CD14-positive monocyte (primary cell): Measurements from ENCODE around the gene LHCGR. TPM values are rescaled to one million over a fixed set of nuclear protein-coding genes. Genes with fewer than 3 reads are reported as not detected.
"Not testable (repeated sequence)": the region's sequence is repeated elsewhere in the genome, so short reads cannot be mapped to it uniquely, and the experiment has no call there.

Experiments used
- DNase-seq, 3 donors: peaks; one replicate each; pipeline ENCODE4 v3.0.0-alpha.2; 2011 to 2022
- H2AFZ ChIP-seq: 2 replicates; pipeline ENCODE4 v1.6.0; 2012; ENCODE audit warnings: mild to moderate bottlenecking, low read depth, low read length, inconsistent platforms; ENCODE audit not compliant: insufficient read depth, poor library complexity, severe bottlenecking
- H3K27ac ChIP-seq, 2 donors: 1 replicate in 1 of 2; 2 replicates in 1 of 2; pipeline ENCODE4 v1.5.1; 2012 to 2013; ENCODE audit warnings: low read length in 2 of 2, control low read depth in 1 of 2, inconsistent platforms in 1 of 2, low read depth in 1 of 2, mild to moderate bottlenecking in 1 of 2
- H3K27me3 ChIP-seq, 2 donors: one replicate each; pipeline versions ENCODE4 v1.6.0 to v1.6.1; 2011 to 2013; ENCODE audit warnings: low read length in 2 of 2; ENCODE audit not compliant: control insufficient read depth in 2 of 2, insufficient read depth in 2 of 2
- H3K36me3 ChIP-seq, 2 donors: replicated peaks in 1 of 2; 1 replicate in 1 of 2; 2 replicates in 1 of 2; pipeline versions ENCODE4 v1.5.1 to v1.6.1; 2012 to 2013; ENCODE audit warnings: low read length in 2 of 2, control low read depth in 1 of 2, inconsistent platforms in 1 of 2, mild to moderate bottlenecking in 1 of 2; ENCODE audit not compliant: insufficient read depth in 2 of 2, control insufficient read depth in 1 of 2
- H3K4me1 ChIP-seq, 2 donors: 1 replicate in 1 of 2; 2 replicates in 1 of 2; pipeline versions ENCODE4 v1.5.1 to v1.6.1; 2012 to 2013; ENCODE audit warnings: low read length in 2 of 2, control low read depth in 1 of 2, inconsistent platforms in 1 of 2, mild to moderate bottlenecking in 1 of 2, moderate library complexity in 1 of 2; ENCODE audit not compliant: insufficient read depth in 2 of 2, control insufficient read depth in 1 of 2
- H3K4me2 ChIP-seq: replicated peaks from 2 replicates; pipeline ENCODE3; 2012; ENCODE audit warnings: low read length, moderate library complexity, mild to moderate bottlenecking; ENCODE audit not compliant: poor library complexity, severe bottlenecking; ENCODE audit errors: extremely low read depth
- H3K4me3 ChIP-seq, 3 experiments: fragments of 200-600 bp in 1 of 3; sonication (generic) in 1 of 3; replicated peaks in 1 of 3; 1 replicate in 2 of 3; 2 replicates in 1 of 3; pipeline ENCODE4 v1.5.1; 2011 to 2013; ENCODE audit warnings: low read length in 3 of 3, mild to moderate bottlenecking in 3 of 3, control low read depth in 2 of 3, low read depth in 2 of 3, inconsistent platforms in 1 of 3, moderate library complexity in 1 of 3
- H3K79me2 ChIP-seq: 2 replicates; pipeline ENCODE4 v1.6.0; 2012; ENCODE audit warnings: mild to moderate bottlenecking, control low read depth, inconsistent platforms, low read length, moderate library complexity; ENCODE audit not compliant: insufficient read depth
- H3K9ac ChIP-seq: 2 replicates; pipeline ENCODE4 v1.6.0; 2017; ENCODE audit warnings: low read length, mild to moderate bottlenecking; ENCODE audit not compliant: insufficient read depth, poor library complexity, severe bottlenecking
- H3K9me3 ChIP-seq, 2 donors: replicated peaks in 1 of 2; 1 replicate in 1 of 2; 2 replicates in 1 of 2; pipeline versions ENCODE4 v1.5.1 to v1.6.1; 2012 to 2013; ENCODE audit warnings: low read length in 2 of 2, control low read depth in 1 of 2; ENCODE audit not compliant: control insufficient read depth in 1 of 2, insufficient read depth in 1 of 2
- H4K20me1 ChIP-seq: 2 replicates; pipeline ENCODE4 v1.6.0; 2012; ENCODE audit warnings: mild to moderate bottlenecking, low read length, control low read depth, moderate library complexity; ENCODE audit not compliant: insufficient read depth
- H3K27ac Mint-ChIP-seq, 7 donors: one replicate each; pipeline ENCODE4 v1.8.0; 2020; ENCODE audit warnings: mild to moderate bottlenecking in 7 of 7, mixed read lengths in 7 of 7, moderate library complexity in 6 of 7, inconsistent platforms in 2 of 7
- H3K27me3 Mint-ChIP-seq, 3 donors: one replicate each; pipeline ENCODE4 v1.8.0; 2021 to 2022; ENCODE audit warnings: low read depth in 3 of 3, mild to moderate bottlenecking in 3 of 3, mixed read lengths in 3 of 3, moderate library complexity in 3 of 3, inconsistent platforms in 1 of 3
- H3K36me3 Mint-ChIP-seq, 2 donors: one replicate each; pipeline ENCODE4 v1.8.0; 2020; ENCODE audit warnings: mixed read lengths in 2 of 2, inconsistent platforms in 1 of 2, mild to moderate bottlenecking in 1 of 2
- H3K4me1 Mint-ChIP-seq: one replicate; pipeline ENCODE4 v1.8.0; 2020; ENCODE audit warnings: mild to moderate bottlenecking, mixed read lengths
- H3K4me3 Mint-ChIP-seq, 2 donors: one replicate each; pipeline ENCODE4 v1.8.0; 2020; ENCODE audit warnings: mild to moderate bottlenecking in 2 of 2, mixed read lengths in 2 of 2, moderate library complexity in 1 of 2
- H3K9me3 Mint-ChIP-seq, 7 donors: one replicate each; pipeline ENCODE4 v1.8.0; 2020 to 2022; ENCODE audit warnings: mixed read lengths in 7 of 7, mild to moderate bottlenecking in 6 of 7, moderate library complexity in 6 of 7, inconsistent platforms in 2 of 7
- WGBS: methylation state at CpG from one replicate; pipeline ENCODE4 v1.1.5; 2013; ENCODE audit warnings: missing lambda C conversion rate; ENCODE audit not compliant: insufficient coverage; 5-methylcytosine and 5-hydroxymethylcytosine counted together
- intact Hi-C, 2 donors: fragments of 100-400 bp; cut with micrococcal nuclease; formaldehyde crosslinking; loops; one replicate each; pipeline versions ENCODE4 v1.15.0 to v1.15.1; 2023
- polyA plus RNA-seq, 3 donors: library from polyadenylated mRNA; depleted of rRNA in 1 of 3; unstranded in 2 of 3; stranded (reverse) in 1 of 3; fragments of 300-500 nt in 2 of 3; fragments of >200 nt in 1 of 3; fragmentation: Illumina TruSeq in 2 of 3; gene quantifications; 1 replicate in 2 of 3; 2 replicates in 1 of 3; pipeline ENCODE4 v1.2.3, GENCODE V29; 2012 to 2021
- TF ChIP-seq, protein P1 (sequence below): fragments of 200-600 bp; IDR thresholded peaks from one replicate; pipeline ENCODE4 v1.8.0; 2022; ENCODE audit warnings: antibody characterized with exemption, mild to moderate bottlenecking

The LHCGR gene
- polyA plus RNA-seq, 3 donors = not detected

DNA sequence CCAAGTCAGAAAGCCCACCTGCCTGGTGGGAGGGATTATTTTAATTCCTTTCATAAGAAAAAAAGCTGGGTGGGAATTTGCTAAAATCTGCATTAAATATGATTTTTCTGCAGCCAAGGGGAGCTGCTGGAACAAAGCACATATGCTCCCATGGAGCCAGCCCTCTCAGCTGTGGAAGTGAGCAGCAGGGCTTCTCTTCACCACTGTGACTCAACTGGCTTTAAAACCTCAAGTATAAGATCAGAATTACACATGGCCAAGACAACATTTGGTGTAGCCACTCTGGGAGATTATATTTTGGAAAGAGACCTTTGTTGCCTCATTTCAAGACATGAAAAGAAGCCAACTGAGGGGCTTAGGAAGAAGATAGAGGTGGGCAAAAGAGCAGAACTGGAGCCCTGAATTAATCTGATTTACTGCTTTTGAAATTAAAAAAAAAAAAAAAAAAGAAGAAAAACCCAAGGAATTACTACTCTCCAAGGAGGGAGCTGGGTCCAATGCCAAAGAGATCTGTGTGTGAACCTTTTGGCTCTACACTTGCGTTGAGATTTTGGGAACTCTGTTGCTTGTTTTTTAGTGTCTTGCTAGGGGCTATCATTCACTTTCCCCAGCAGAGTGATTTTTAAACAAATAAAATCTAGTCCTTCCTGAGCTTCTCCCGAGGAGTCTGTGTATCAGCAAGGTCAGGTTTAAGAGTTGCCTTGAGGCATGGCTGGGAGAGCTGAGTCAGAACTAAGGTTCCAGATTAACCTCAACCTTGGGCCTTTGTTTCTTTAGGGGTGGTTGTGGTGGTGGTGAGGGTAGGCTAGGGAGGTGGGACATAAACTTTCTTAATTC lies 6.0 kb downstream of the LHCGR start:
- H3K4me3 Mint-ChIP-seq = no peak overlapping the region
- H3K27ac Mint-ChIP-seq = no peak overlapping the region

DNA sequence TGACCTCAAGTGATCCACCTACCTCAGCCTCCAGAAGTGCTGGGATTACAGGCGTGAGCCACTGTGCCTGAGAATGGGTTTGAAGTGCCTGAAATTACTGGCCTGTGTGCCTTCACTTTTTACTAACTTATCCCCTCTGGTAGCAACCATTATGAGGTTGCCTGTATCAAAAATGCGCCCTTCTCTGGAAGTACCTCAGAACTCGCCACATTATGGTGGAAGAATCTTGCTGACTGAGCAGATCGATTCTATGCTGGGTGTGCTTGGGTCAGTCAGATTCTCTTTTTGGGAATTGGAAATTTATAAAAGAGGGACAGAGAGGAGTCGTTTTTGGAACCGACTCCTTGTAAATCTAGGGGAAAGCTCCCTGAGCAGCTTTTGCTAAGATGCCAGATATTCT lies 8.2 kb downstream of the LHCGR start:
- H3K4me3 Mint-ChIP-seq = no peak overlapping the region
- no peaks in the 10 kb centered on the region for H3K9me3 ChIP-seq
- TF ChIP-seq, protein P1, sequence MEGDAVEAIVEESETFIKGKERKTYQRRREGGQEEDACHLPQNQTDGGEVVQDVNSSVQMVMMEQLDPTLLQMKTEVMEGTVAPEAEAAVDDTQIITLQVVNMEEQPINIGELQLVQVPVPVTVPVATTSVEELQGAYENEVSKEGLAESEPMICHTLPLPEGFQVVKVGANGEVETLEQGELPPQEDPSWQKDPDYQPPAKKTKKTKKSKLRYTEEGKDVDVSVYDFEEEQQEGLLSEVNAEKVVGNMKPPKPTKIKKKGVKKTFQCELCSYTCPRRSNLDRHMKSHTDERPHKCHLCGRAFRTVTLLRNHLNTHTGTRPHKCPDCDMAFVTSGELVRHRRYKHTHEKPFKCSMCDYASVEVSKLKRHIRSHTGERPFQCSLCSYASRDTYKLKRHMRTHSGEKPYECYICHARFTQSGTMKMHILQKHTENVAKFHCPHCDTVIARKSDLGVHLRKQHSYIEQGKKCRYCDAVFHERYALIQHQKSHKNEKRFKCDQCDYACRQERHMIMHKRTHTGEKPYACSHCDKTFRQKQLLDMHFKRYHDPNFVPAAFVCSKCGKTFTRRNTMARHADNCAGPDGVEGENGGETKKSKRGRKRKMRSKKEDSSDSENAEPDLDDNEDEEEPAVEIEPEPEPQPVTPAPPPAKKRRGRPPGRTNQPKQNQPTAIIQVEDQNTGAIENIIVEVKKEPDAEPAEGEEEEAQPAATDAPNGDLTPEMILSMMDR = no peak
- 100% methylated on average over 2 of the region's 6 CpGs for WGBS
- H3K27me3 ChIP-seq = no peaks in the 10 kb centered on the region
- no peak overlapping the region for H2AFZ ChIP-seq
- H3K9ac ChIP-seq = no peak overlapping the region
- H4K20me1 ChIP-seq = no peaks in the 10 kb centered on the region
- H3K27ac ChIP-seq = no peak overlapping the region
- no peak overlapping the region for H3K27ac Mint-ChIP-seq
- intact Hi-C loops = no loop called here
- peaks cover 0 to 1% (median 0%) of the 10 kb centered on the region in 7 donors for H3K9me3 Mint-ChIP-seq
- no peaks in the 10 kb centered on the region for H3K79me2 ChIP-seq
- no peaks in the 10 kb centered on the region for H3K4me1 Mint-ChIP-seq
- H3K4me2 ChIP-seq = no peak overlapping the region
- no peak overlapping the region for H3K4me3 ChIP-seq
- no peaks in the 10 kb centered on the region for H3K36me3 Mint-ChIP-seq
- no peaks in the 10 kb centered on the region for H3K4me1 ChIP-seq
- no peak for DNase-seq
- H3K36me3 ChIP-seq = no peaks in the 10 kb centered on the region
- H3K27me3 Mint-ChIP-seq = peaks cover 0 to 5% (median 5%) of the 10 kb centered on the region in 3 donors

More for the DNA sequence above, 6.0 kb downstream of the LHCGR start:
- no peak for DNase-seq
- H3K36me3 Mint-ChIP-seq = no peaks in the 10 kb centered on the region
- TF ChIP-seq, protein P1 = no peak
- Histone ChIP-seq H4K20me1 (no peaks in the 10 kb centered on the region), H3K27ac (no peak overlapping the region), H3K27me3 (peaks cover 2 to 5% of the 10 kb centered on the region in 2 donors), H3K9ac (no peak overlapping the region), H3K4me2 (no peak overlapping the region), H2AFZ (no peak overlapping the region), H3K36me3 (no peaks in the 10 kb centered on the region), H3K4me3 (no peak overlapping the region), H3K79me2 (no peaks in the 10 kb centered on the region), H3K4me1 (no peaks in the 10 kb centered on the region), H3K9me3 (no peaks in the 10 kb centered on the region)
- peaks cover 0 to 2% (median 0%) of the 10 kb centered on the region in 7 donors for H3K9me3 Mint-ChIP-seq
- H3K27me3 Mint-ChIP-seq = peaks cover 5 to 22% (median 17%) of the 10 kb centered on the region in 3 donors
- no peaks in the 10 kb centered on the region for H3K4me1 Mint-ChIP-seq
- WGBS = 75% methylated on average over 1 of the region's 2 CpGs
- intact Hi-C loops = no loop called here

DNA sequence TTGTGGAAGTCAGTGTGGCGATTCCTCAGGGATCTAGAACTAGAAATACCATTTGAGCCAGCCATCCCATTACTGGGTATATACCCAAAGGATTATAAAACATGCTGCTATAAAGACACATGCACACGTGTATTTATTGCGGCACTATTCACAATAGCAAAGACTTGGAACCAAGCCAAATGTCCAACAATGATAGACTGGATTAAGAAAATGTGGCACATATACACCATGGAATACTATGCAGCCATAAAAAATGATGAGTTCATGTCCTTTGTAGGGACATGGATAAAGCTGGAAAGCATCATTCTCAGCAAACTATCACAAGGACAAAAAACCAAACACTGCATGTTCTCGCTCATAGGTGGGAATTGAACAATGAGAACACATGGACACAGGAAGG lies 16.3 kb downstream of the LHCGR start:
- H3K27ac Mint-ChIP-seq, H3K79me2 ChIP-seq, intact Hi-C loops: not testable (repeated sequence)

More for the DNA sequence above, 16.3 kb downstream of the LHCGR start:
- not testable (repeated sequence) for H3K4me1 Mint-ChIP-seq, H3K4me1 ChIP-seq, H3K9ac ChIP-seq, H2AFZ ChIP-seq, H3K4me3 Mint-ChIP-seq, H3K4me3 ChIP-seq, H3K9me3 Mint-ChIP-seq, H3K27ac ChIP-seq, H3K9me3 ChIP-seq, H3K27me3 ChIP-seq, H4K20me1 ChIP-seq, H3K36me3 ChIP-seq, H3K4me2 ChIP-seq, H3K27me3 Mint-ChIP-seq, DNase-seq, H3K36me3 Mint-ChIP-seq
- WGBS = no CpG with 5 or more reads among the region's 4 CpGs
